H9 (cell line): ENCODE results near the gene EPYC. TPM values are rescaled to one million over a fixed set of nuclear protein-coding genes. Genes with fewer than 3 reads are reported as not detected.

Experiments used
- DNase-seq: peaks from one replicate; pipeline ENCODE4 v3.0.0-alpha.2; 2017
- H2AFZ ChIP-seq: one replicate; pipeline ENCODE4 v1.6.1; 2013; ENCODE audit warnings: mild to moderate bottlenecking, low read length, control low read depth, moderate library complexity
- H2AK5ac ChIP-seq: 2 replicates; pipeline ENCODE4 v1.6.1; 2013; ENCODE audit warnings: low read length, control low read depth, mixed read lengths; ENCODE audit not compliant: insufficient read length
- H2BK120ac ChIP-seq: one replicate; pipeline ENCODE4 v1.6.1; 2013; ENCODE audit warnings: low read depth, mild to moderate bottlenecking, low read length, control low read depth, inconsistent platforms; ENCODE audit not compliant: poor library complexity, severe bottlenecking
- H2BK12ac ChIP-seq: 2 replicates; pipeline ENCODE4 v1.6.1; 2013; ENCODE audit warnings: low read length, control low read depth, mixed read lengths, low read depth; ENCODE audit not compliant: insufficient read length
- H2BK15ac ChIP-seq: 2 replicates; pipeline ENCODE4 v1.6.1; 2013; ENCODE audit warnings: low read depth, low read length, control low read depth
- H2BK20ac ChIP-seq: one replicate; pipeline ENCODE4 v1.6.1; 2013; ENCODE audit warnings: low read depth, mild to moderate bottlenecking, low read length, control low read depth, inconsistent platforms; ENCODE audit not compliant: poor library complexity, severe bottlenecking
- H2BK5ac ChIP-seq: 2 replicates; pipeline ENCODE4 v1.6.1; 2013; ENCODE audit warnings: low read length, control low read depth, mixed read lengths; ENCODE audit not compliant: insufficient read length
- H3K14ac ChIP-seq: 2 replicates; pipeline ENCODE4 v1.6.1; 2013; ENCODE audit warnings: low read length, control low read depth; ENCODE audit not compliant: insufficient read depth
- H3K18ac ChIP-seq: 2 replicates; pipeline ENCODE4 v1.6.1; 2013; ENCODE audit warnings: low read depth, mild to moderate bottlenecking, mixed read lengths, low read length, control low read depth; ENCODE audit not compliant: insufficient read length
- H3K23ac ChIP-seq: 2 replicates; pipeline ENCODE4 v1.6.1; 2013; ENCODE audit warnings: low read length, control low read depth, mixed read lengths, low read depth; ENCODE audit not compliant: insufficient read length
- H3K23me2 ChIP-seq: 2 replicates; pipeline ENCODE4 v1.6.1; 2013; ENCODE audit warnings: low read depth, mild to moderate bottlenecking, mixed read lengths, low read length, control low read depth; ENCODE audit not compliant: insufficient read length, poor library complexity, severe bottlenecking
- H3K27ac ChIP-seq: 2 replicates; pipeline ENCODE4 v1.5.1; 2013; ENCODE audit warnings: low read length, control low read depth, mixed read lengths, low read depth; ENCODE audit not compliant: insufficient read length
- H3K27me3 ChIP-seq: 2 replicates; pipeline ENCODE4 v1.6.1; 2013; ENCODE audit warnings: low read length, control low read depth, inconsistent platforms; ENCODE audit not compliant: insufficient read depth
- H3K4ac ChIP-seq: 2 replicates; pipeline ENCODE4 v1.6.1; 2013; ENCODE audit warnings: low read depth, mild to moderate bottlenecking, control low read depth, inconsistent platforms, low read length, moderate library complexity
- H3K4me1 ChIP-seq: 2 replicates; pipeline ENCODE4 v1.6.1; 2013; ENCODE audit warnings: low read length, control low read depth, inconsistent platforms; ENCODE audit not compliant: insufficient read depth
- H3K4me2 ChIP-seq: 2 replicates; pipeline ENCODE4 v1.6.1; 2013; ENCODE audit warnings: low read length, control low read depth, mixed read lengths; ENCODE audit not compliant: insufficient read length, insufficient read depth
- H3K56ac ChIP-seq: 2 replicates; pipeline ENCODE4 v1.6.1; 2013; ENCODE audit warnings: low read depth, mild to moderate bottlenecking, mixed read lengths, low read length, control low read depth; ENCODE audit not compliant: insufficient read length
- H3K79me1 ChIP-seq: 2 replicates; pipeline ENCODE4 v1.6.1; 2013; ENCODE audit warnings: low read depth, mild to moderate bottlenecking, moderate library complexity, low read length, control low read depth, inconsistent platforms; ENCODE audit not compliant: insufficient read depth, poor library complexity, severe bottlenecking
- H3K79me2 ChIP-seq: 2 replicates; pipeline ENCODE4 v1.6.1; 2013; ENCODE audit warnings: low read length, control low read depth, inconsistent platforms; ENCODE audit not compliant: insufficient read depth
- H3K9ac ChIP-seq: 2 replicates; pipeline ENCODE4 v1.6.1; 2013; ENCODE audit warnings: low read length, control low read depth, mixed read lengths; ENCODE audit not compliant: insufficient read length; ENCODE audit errors: extremely low read depth
- H3K9me3 ChIP-seq: one replicate; pipeline ENCODE4 v1.6.1; 2013; ENCODE audit warnings: low read depth, low read length, inconsistent platforms; ENCODE audit not compliant: control insufficient read depth
- H3T11ph ChIP-seq: one replicate; pipeline ENCODE4 v1.6.1; 2013; ENCODE audit warnings: mild to moderate bottlenecking, low read length, control low read depth, inconsistent platforms
- H4K20me1 ChIP-seq: one replicate; pipeline ENCODE4 v1.6.1; 2013; ENCODE audit not compliant: control insufficient read depth, insufficient read length, insufficient read depth
- H4K5ac ChIP-seq: 2 replicates; pipeline ENCODE4 v1.6.1; 2013; ENCODE audit warnings: low read depth, mild to moderate bottlenecking, mixed read lengths, low read length, control low read depth; ENCODE audit not compliant: insufficient read length
- H4K8ac ChIP-seq: replicated peaks from 2 replicates; pipeline ENCODE4 v1.6.1; 2013; ENCODE audit warnings: low read length, control low read depth, mixed read lengths, low read depth; ENCODE audit not compliant: insufficient read length
- H4K91ac ChIP-seq: 2 replicates; pipeline ENCODE4 v1.6.1; 2013; ENCODE audit warnings: low read depth, mild to moderate bottlenecking, moderate library complexity, mixed read lengths, low read length, control low read depth; ENCODE audit not compliant: insufficient read length
- H3K27ac Mint-ChIP-seq, 3 experiments: 2 replicates in 2 of 3; 3 replicates in 1 of 3; pipeline ENCODE4 v1.8.0; 2020 to 2021; ENCODE audit warnings: mixed read lengths in 3 of 3, mild to moderate bottlenecking in 1 of 3, moderate library complexity in 1 of 3
- H3K27me3 Mint-ChIP-seq: 2 replicates; pipeline ENCODE4 v1.8.0; 2021; ENCODE audit warnings: low read depth, mild to moderate bottlenecking, moderate library complexity, mixed read lengths
- H3K36me3 Mint-ChIP-seq, 3 experiments: 2 replicates in 2 of 3; 3 replicates in 1 of 3; pipeline ENCODE4 v1.8.0; 2020 to 2021; ENCODE audit warnings: low read depth in 3 of 3, mixed read lengths in 3 of 3; ENCODE audit not compliant: insufficient read depth in 1 of 3
- H3K4me1 Mint-ChIP-seq, 2 experiments: 2 replicates each; pipeline ENCODE4 v1.8.0; 2020; ENCODE audit warnings: mixed read lengths in 2 of 2
- H3K4me3 Mint-ChIP-seq, 2 experiments: 2 replicates in 1 of 2; 3 replicates in 1 of 2; pipeline ENCODE4 v1.8.0; 2020 to 2021; ENCODE audit warnings: mild to moderate bottlenecking in 2 of 2, mixed read lengths in 2 of 2, moderate library complexity in 1 of 2
- H3K9me3 Mint-ChIP-seq, 2 experiments: 2 replicates in 1 of 2; 3 replicates in 1 of 2; pipeline ENCODE4 v1.8.0; 2020; ENCODE audit warnings: mild to moderate bottlenecking in 2 of 2, mixed read lengths in 2 of 2, moderate library complexity in 1 of 2
- WGBS: extraction: QIAGEN DNeasy Blood & Tissue Kit; methylation state at CpG from one replicate; pipeline ENCODE4 v1.1.7; 2013; ENCODE audit warnings: missing lambda C conversion rate, low lambda C conversion rate, mixed read lengths; ENCODE audit not compliant: insufficient read length; ENCODE audit errors: extremely low coverage; 5-methylcytosine and 5-hydroxymethylcytosine counted together
- total RNA-seq: library from RNA; stranded (reverse); gene quantifications from 2 replicates; pipeline ENCODE4 v1.2.1, GENCODE V29; 2021
- TF ChIP-seq, protein P1 (sequence below): fragments of 200-600 bp; sonication (generic); conservative IDR thresholded peaks from 3 replicates; pipeline ENCODE4 v1.8.0; 2021; ENCODE audit warnings: antibody characterized with exemption, mild to moderate bottlenecking

Gene EPYC
- total RNA-seq, 1 experiment from 2014 or later = not detected

DNA sequence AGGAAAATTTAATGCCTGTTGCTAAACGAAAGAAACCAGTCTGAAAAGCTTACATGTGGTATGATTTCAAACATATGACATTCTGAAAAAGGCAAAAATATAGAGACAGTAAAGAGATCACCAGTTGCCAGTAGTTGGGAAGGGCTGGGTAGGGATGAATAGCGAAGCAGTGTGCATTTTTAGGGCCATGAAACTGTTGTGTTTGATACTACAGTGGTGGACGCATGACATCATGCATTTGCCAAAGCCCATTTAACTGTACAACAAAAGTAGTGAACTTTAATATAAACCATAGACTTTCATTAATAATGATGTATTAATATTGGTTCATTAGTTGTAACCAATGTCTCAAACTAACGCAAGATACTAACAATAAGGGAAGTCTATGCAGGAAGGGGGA is 14.7 kb upstream of the EPYC start:
- Histone ChIP-seq H4K5ac (no peak overlapping the region), H3K4me1 (no peaks in the 10 kb centered on the region), H4K20me1 (no peaks in the 10 kb centered on the region), H4K91ac (no peak overlapping the region), H3K79me1 (no peaks in the 10 kb centered on the region), H3K4me2 (no peak overlapping the region), H3K14ac (no peak overlapping the region), H3K9me3 (no peaks in the 10 kb centered on the region), H2AK5ac (no peak overlapping the region), H3K23me2 (no peaks in the 10 kb centered on the region), H3K27ac (no peak overlapping the region), H2BK5ac (no peak overlapping the region), H3K23ac (no peak overlapping the region), H2BK12ac (no peak overlapping the region), H2BK20ac (no peak overlapping the region), H2BK120ac (no peak overlapping the region), H3K18ac (no peak overlapping the region), H3K79me2 (no peaks in the 10 kb centered on the region), H2BK15ac (no peak overlapping the region), H3K27me3 (no peaks in the 10 kb centered on the region), H3K9ac (no peak overlapping the region), H3K56ac (no peak overlapping the region), H4K8ac (no peak overlapping the region), H3K4ac (no peak overlapping the region), H3T11ph (no peak overlapping the region), H2AFZ (no peak overlapping the region)
- TF ChIP-seq, protein P1, sequence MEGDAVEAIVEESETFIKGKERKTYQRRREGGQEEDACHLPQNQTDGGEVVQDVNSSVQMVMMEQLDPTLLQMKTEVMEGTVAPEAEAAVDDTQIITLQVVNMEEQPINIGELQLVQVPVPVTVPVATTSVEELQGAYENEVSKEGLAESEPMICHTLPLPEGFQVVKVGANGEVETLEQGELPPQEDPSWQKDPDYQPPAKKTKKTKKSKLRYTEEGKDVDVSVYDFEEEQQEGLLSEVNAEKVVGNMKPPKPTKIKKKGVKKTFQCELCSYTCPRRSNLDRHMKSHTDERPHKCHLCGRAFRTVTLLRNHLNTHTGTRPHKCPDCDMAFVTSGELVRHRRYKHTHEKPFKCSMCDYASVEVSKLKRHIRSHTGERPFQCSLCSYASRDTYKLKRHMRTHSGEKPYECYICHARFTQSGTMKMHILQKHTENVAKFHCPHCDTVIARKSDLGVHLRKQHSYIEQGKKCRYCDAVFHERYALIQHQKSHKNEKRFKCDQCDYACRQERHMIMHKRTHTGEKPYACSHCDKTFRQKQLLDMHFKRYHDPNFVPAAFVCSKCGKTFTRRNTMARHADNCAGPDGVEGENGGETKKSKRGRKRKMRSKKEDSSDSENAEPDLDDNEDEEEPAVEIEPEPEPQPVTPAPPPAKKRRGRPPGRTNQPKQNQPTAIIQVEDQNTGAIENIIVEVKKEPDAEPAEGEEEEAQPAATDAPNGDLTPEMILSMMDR = no peak
- Mint-ChIP-seq H3K27me3 (no peaks in the 10 kb centered on the region), H3K9me3 (no peaks in the 10 kb centered on the region; a peak in 1 of 5 replicates), H3K4me3 (no peak overlapping the region), H3K36me3 (no peaks in the 10 kb centered on the region), H3K4me1 (no peaks in the 10 kb centered on the region), H3K27ac (no peak overlapping the region)
- DNase-seq = no peak
- no CpG with 5 or more reads among the region's 4 CpGs for WGBS
